Stimulated activated CD4-positive, alpha-beta T cell treated with anti-CD3 and anti-CD28 coated beads, Interleukin-15, amount 100 ng/mL, for 24 hours (primary cell): ENCODE measurements around the gene CCDC34.

Source experiments
- DNase-seq: peaks from one replicate; pipeline ENCODE4 v3.0.0-alpha.2; 2020

Gene CCDC34

DNA sequence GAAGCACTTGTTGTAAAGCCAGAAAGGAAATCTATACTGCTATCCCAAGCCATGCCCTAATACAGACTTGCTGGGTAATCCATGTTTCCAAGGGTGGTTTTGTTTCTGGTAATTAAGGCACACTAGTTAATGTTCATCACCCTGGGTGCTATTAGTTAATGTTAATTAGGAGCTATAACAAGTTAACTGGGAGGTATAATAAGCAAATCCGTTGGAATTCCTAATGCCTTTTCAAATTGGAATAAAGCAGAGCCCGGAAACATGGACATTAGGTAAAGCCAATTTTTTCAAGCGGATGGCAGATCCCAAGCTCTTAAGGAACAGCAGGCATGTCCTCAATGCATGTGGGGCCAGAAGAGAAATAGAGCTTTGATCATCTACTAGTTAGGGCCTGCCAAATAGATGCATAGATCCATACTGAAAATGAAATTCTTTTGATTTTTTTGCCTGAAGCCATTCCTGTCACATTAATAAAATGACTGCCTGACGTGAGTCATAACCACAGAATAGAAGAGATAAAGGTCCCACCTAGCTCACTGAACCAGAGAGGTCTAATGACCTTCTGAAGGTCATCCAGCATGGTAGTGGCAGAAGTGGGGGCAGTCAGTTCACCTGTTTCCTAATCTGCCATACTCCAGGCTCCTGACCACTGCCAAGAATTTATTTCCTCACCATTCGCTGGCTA is 28.5 kb upstream of the CCDC34 start:
- DNase-seq, result no peak

DNA sequence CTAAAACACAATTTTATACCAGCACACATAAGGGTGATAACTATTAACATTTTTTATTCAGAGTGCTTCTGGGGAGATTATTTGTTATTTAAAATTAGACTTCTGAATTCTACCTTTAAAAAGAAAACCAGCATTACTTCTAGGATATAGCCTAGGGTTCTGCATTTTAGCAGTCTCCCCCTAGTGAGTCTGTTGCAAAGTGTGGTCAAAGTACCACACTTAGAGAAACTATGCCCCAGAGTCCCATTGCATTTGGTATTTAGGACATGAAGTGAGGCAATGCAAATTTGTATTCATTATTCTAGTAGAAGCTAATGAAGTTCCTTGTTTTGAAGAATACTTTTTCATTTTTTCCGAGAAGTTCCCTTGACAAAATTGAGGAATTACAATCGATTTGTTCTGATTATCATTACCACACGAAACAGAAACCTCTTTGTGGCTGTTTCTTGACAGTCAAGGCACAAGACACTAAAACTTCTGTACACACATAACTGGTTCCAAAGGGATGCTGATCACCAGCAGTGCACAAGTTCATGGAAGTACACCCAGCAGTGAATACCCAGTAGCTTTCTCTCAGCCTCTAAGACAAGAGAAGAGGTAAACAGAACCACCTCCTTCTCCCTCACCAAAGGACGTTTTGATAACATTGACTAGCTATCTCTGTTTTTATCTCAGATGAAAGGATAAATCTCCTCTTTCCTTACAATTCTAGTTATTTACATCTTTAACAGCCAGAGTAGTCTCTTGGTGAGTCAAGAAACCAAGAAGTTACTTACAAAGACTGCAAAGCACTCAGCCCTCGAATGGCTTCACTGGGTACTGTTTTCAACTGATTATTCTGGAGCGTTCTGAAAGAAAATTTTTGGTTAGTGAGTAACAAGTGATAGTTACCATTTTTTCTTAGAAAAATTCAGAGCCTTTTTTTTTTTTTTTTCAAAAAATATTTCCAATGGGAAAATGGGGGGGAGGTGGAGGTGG is 27.6 kb upstream of the CCDC34 start:
- no peak for DNase-seq

DNA sequence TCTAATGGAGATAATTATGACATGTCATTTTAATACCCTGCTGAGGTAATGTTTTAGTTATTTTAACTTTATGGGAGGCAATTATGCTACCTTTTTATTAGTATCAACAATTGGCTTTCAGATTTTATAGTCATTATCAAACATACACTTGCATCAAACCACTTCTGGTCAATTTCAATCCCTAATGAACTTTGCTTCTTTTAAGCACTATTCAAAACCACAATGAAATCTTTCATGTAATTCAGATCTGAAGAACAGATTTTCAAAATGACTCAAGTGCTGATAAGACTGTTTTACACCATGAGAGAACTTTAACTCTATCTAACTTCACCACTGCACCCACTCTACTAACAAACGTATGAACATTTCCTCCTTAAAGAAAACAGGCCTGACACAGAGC is 25.9 kb upstream of the CCDC34 start:
- no peak for DNase-seq

DNA sequence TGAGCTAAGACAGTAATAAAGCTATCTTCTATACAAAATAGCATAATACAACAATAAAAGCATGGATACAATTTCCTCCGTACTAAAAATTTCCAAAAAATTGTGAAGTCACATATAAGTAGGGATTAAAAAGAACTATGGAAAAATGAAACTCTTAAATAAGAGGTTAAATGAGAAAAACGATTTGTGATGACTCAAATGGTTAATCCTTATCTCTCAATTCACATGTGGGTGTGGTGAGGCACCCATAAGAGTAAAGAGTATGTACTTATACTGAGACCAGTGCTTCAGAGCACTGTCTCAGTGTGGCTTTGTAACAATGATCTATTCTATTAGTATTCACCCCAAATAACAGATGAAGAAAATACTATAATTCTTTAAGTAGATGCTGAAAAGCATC is 25.0 kb upstream of the CCDC34 start:
- DNase-seq, result no peak

DNA sequence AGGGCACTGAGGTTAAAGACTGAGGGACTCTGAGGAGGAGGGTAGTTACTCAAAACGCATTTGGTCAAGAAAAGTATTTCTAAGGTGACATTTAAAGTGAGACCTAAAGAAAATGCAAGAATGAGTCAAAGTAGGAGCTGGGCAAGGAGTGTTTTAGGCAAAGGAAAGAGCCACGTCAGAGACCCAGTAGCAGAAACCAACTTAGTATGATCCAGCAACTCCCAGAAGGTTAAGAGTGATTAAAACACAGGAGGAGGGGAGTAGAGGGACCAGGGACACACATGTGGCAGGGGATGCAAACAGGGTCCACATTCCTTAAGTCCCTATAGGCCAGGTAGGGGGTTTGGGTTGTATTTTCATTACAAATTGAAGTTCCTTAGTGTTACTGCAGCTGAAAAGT is 24.3 kb upstream of the CCDC34 start:
- DNase-seq, result no peak

DNA sequence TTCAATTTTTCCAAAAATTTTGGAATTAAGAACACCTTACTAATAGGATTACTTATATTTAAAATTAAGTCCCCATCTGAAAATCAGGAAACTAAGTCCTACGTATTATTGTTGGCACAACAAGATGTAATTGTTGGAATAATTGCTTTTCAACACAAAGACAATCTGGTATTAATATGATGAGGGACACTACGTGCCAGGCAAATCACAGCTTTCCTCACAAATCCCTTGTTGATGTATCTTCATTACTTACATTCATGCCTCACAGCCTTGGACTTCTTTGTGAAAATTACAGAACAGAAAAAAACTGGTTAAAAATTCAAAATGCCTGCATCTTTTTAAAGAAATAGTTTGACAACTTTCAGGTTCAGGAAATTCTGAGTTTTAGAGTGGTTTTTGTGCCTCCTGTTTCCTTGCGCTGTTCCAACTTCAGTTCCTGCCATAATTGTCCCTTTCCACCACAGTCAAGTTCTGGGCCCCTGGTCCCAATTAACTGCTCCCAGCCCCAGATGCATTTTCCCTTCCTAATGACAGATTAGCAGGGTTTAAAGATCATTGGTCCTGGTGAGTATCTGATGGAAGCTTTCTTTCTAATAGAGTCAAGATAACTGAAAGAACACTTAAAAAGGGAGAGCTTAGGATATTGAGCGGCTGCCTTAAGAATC is 23.3 kb upstream of the CCDC34 start:
- no peak for DNase-seq

DNA sequence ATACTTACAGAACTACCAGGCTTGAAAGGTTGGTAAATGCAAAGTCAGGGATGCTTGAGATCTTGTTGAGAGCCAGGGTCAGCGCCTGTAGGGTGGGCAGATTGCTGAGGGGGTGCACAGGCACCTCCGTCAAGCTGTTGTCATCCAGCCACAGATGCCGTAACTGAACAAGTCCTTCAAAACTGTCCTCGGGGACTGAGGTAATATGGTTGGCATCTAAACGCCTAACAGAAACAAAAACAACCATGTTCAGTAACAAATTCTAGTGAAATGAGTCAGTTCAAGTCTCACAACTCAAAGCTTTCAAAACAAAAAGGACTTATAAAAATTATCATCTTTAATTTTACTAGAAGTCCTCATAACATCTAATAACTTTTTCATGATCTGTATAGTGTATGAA is 22.2 kb upstream of the CCDC34 start:
- DNase-seq, result no peak

DNA sequence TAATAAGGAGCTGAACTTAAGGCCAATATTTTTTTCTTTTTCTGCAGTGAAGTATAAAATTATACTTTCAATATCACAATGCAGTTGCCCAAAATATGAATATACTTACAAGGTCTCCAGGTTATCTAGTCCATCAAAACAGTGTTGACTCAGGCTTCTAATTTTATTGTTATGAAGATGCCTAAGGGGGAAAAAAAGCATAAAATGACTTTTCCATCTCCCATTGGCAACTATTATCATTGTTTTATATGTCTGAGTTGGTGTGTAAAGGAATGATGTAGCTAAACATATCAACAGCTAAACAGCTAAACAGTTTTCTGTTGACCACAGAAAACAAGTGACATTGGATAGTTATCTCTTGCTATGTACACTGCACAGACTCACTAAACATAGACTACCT is 21.2 kb upstream of the CCDC34 start:
- DNase-seq, result no peak

DNA sequence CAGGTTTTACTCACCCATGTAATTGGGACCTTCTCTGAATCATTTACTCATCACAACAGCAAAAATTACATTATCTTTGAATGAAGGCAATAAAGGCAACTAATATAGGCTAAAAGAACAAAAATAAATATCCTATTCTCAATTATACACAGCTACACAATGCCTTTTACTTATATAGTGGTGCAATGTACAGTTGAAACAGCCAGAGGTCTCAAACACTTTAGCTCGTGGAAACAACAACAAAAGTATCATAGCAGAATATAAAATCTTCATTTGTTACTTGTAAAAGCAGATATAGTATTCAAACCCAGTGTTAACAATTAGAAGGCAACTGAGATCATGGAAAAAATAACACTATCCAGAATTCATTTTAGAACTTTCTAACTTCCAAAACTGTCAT is 20.6 kb upstream of the CCDC34 start:
- no peak for DNase-seq

DNA sequence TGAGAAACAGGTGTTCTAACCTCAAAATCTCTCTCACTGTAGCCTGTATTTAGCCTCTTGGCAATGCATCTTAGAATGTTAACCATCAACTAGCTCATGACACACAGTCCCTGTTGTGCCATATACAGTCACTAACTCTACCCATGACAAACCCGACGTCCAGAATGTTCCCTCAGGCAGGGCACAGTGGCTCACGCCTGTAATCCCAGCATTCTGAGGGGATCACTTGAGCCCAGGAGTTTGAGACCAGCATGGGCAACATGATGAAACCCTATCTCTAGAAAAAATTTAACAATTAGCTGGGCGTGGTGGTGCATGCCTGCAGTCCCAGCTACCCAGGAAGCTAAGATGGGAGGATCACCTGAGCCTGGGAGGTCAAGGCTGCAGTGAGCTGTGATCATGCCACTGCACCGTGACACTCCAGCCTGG is 18.2 kb upstream of the CCDC34 start:
- DNase-seq, result no peak

DNA sequence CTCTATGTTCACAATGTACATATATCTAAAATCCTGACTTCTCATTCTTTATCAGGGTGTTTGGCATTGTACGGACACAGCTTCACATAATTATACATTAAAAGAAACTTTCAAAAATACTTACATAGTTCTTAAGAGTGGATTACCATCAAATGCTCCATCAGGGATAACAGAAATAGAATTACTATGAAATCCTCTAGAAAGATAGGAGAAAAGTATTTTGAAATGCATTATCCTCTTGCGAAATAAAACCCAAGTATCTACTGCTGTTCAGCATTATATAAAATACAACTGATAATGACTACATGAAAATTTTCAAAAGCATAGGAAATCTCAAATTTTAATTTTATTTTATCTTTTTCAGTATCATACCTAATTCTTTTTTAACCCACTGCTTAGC is 17.8 kb upstream of the CCDC34 start:
- DNase-seq, result no peak

DNA sequence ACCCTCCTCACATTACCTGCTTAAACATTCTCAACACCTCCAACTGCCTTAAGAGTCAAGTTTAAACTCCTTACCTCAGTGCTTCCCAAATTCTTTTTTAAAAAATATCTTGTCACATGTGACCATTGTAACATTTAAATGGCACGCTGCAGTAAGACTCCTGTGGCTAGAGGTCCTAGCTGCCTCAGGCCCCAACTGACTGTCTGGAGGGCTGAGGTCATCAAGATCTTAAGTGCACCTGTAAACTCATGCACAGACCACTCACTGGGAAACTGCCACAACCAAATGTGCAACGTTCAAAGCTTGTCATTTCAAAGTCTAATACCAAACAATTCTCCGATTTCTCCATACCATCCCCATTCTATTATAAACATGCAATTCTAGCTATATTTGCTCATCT is 16.4 kb upstream of the CCDC34 start:
- no peak for DNase-seq

DNA sequence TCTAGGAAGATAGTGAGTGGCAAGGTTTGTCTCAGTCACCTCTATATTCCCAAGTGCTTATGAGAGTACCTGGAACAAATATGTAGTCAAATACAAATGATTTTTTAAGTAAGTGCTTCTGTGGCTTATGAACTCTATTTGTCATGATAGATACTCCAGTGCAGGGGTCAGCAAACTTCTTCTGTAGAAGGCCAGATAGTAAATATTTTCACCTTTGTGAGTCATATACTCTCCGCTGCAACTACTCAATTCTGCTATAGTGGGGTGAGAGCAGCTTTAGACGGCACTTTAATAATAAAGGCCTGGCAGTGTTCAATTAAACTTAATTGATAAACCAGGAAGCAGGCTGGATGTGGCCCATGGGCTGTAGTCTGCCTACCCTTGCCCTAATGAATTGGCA is 12.4 kb upstream of the CCDC34 start:
- no peak for DNase-seq

DNA sequence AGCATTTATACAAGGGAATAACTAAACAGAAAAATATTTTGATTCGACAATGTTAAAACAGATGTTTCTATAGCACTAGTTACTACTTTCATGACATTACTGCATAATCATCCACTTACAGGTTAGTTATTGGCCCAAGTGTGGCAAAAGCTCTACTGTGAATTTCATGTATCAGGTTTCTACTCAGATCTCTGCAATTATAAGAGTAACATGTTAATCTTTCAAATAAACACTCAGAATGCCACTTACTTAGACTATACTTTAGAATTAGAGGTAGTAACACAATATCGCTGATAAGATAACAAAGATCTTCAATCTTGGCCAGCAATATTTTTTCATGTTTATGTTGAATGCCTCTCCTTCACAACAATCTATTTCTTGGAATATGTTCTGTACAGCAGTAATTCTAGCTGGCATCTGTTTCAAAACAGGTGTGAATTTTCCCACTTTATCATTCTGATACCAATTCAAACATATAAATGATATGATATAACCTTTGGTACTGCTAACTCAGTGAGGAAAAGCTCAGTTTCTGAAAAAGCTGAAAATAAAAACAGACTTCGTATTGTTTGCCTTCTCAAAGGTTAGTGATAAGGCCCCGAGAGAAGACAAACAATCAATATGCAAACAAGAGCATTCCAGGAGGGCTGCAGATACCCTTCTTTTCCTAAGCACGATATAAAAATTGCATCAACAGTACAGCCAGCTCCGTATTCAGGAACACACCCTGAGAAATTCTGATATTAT is 11.0 kb upstream of the CCDC34 start:
- no peak for DNase-seq

DNA sequence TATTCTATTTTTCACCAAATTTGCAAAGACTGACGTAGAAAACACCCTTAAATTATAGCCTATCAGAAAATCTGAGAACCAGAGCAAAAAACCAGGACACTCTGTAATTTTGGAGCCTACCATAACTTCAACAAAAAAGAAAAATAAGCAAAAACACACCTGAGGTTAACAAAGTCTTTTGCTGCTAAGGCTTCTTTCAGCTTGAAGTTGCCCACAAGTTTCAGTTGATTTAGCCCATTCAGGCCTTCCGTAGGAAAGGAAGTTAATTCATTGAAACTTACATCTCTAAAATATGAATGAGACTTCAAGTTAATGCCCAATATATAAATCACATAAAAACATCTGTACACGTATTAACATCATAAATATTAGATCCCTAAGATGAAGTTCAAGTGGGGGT is 10.4 kb upstream of the CCDC34 start:
- no peak for DNase-seq

DNA sequence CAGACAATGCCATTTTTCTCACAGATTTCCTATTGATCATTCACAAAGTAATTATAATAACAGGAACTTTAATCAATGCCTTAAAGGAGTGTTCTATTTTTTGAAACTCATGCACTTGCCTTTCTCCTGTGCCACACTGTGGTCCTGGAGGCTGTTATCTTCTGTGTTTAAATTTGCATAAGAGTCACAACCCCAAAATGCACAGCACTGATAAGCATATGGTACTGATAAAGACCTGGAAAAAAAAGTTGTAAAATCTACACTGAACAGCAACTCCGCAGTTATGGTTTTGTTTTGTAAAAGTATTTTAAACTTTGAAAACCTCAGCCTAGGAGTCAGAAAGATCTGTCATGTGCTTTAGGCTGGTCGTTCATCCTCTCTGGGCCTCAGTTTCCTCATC is 9.1 kb upstream of the CCDC34 start:
- DNase-seq, result no peak

DNA sequence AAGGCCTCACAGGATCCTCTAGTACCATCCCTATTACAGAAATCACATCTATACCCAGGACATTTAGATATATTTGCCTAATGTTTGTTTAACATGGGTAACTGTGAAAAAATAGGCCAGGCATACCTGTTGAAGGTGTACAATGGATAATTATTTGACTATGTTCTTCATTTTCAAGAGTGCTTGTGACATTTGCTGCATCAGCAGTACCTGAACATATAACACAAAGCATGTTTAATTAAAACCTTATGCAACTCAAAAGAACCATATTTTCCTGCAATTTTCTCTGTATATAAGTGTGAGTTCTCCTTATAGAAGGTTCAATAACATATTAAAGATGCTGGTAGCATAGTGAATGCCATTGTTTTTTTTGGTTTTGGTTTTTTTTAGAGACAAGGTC is 8.5 kb upstream of the CCDC34 start:
- DNase-seq, result no peak

DNA sequence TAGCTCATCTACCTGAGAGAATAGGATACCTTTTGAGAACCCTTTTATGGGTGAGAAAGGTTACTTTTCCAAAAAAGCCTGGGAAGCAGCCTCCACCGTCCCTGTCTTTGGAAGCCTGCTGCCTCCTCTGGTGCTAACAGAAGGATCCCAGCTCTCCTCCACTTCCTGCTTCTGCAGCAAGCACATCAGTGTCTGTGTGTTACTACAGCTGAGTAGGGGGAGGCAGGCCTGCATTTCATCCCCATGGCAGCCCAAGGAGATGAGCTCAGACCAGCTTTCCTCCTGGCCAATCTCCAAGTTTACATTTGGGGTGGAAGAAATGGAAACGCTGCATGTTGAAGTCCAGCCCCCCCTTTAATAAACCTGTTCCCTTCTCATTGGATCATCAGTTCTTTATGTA is 7.4 kb upstream of the CCDC34 start:
- no peak for DNase-seq

DNA sequence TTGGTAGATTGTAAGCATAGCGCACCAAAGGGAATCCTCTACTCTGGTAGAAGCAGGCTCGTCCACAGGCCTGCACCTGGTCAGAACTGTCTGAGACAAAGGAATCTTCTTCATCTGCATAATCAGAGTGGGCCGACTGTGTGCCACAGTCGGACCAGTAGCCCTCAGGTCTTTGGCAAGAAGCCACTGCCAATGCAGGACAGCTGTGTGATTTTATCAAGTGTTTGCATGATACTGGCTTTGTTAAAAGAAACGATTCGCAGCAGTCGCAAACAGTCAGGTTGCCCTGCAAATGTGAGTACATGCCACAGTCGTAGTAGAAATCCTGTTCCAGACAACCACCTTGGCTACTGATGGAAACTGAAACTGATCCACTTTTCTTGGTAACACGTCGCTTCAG is 4.9 kb upstream of the CCDC34 start:
- no peak for DNase-seq

DNA sequence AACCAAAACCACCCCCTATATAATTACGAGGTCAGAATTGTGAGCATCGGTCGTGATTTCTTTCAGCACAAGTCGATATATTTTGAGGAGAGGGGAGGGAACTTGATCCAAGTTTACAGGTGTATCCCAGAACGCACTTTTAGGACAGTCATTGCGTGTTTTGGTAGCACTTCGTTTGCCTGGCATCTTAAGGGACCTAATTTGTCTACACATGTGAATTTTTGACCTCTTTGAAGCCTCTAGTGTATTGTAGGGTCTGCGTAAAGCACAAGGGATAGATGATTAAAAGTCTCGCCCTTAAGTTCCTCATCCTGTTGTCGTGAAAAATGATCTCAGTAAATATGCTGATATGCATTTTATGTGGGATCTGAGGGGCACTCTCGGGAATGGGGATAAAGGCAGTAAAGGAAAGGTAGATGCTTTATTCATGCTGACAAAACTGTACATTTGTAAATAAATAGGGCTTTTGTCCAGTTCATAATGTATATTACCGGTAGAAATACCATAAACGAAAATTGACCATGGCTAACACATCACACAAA is 632 bp upstream of the CCDC34 start:
- DNase-seq, result no peak

DNA sequence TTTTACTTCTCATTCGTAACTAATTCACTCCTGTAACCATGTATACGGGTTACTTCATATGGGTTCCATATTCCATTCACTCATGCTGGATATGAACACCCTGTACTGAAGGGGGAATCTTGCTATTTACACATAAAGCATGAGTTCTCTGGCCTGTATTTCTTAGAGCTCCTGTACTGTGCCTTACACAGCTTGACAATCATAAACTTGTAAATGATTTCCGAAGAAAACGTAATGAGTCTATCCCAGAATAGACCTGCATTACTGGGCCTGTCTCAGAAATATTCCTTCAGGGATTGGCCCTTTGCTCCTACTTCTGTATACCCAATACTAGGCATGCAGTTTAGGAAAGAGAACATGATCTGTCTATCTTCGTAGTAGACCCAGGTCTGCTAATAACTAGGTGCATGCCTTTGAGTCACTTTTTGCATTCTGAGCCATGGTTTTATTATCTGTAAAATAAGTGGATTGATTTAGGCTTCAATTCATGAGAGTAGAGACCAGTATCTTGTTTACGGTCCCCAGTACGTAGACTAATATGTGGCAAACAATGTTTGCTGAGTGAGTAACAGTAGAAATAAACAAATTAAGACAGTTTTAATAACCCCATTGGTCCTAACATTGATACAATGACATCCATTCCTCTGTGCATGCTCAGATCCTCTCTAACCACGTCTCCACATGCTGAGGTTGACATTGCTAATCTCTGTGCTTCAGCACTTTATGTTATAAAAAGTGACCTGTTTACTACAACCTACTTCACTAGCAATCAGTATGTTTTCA is 1.2 kb downstream of the CCDC34 start:
- DNase-seq, result no peak

DNA sequence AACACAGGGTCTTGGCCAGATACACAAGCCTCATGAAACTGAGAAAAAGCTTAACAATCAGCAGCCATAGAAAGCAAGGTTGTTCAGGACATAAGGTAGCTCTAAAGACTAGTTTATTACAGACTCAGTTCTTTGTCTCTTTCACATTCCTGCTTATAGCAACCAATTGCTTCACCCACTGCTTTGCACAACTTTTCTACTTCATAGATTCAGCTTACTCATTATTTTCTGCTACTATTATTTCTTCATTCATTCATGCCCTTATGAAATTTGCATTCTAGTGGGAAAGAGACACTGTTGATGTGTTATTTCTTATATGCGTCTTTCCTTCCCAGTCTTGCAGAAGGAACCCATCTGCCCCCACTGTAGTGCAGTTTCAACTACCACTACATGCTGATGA is 4.7 kb downstream of the CCDC34 start:
- DNase-seq, result no peak
